GM03348 (cell line): ENCODE data around the gene CHMP2B.
"Not testable (repeated sequence)": the region's sequence is repeated elsewhere in the genome, so short reads cannot be mapped to it uniquely, and the experiment has no call there.

Experiments
- DNase-seq: peaks from one replicate; pipeline ENCODE4 v3.0.0; 2012; ENCODE audit warnings: low spot score

Gene CHMP2B

GRCh38 chr3:87233805-87234204, 6.7 kb downstream of the CHMP2B start:
- no peak for DNase-seq

- DNase-seq, result no peak
Observed at GRCh38 chr3:87236093-87236492, 9.0 kb downstream of the CHMP2B start.

- no peak for DNase-seq
Observed at GRCh38 chr3:87246662-87247429, 19.7 kb downstream of the CHMP2B start.

- DNase-seq, result no peak
Observed at GRCh38 chr3:87247430-87247773, 20.3 kb downstream of the CHMP2B start.

- DNase-seq, result not testable (repeated sequence)
Observed at GRCh38 chr3:87248231-87248630, 21.1 kb downstream of the CHMP2B start.

GRCh38 chr3:87248831-87249230, 21.7 kb downstream of the CHMP2B start:
- DNase-seq, result no peak

- DNase-seq, result no peak
Observed at GRCh38 chr3:87250009-87250408, 22.9 kb downstream of the CHMP2B start.

- DNase-seq, result peak; percentile 45
Observed at GRCh38 chr3:87260270-87260669, 33.2 kb downstream of the CHMP2B start.

GRCh38 chr3:87261925-87262324, 34.8 kb downstream of the CHMP2B start:
- no peak for DNase-seq

- no peak for DNase-seq
Observed at GRCh38 chr3:87267953-87268645, 41.0 kb downstream of the CHMP2B start.

- DNase-seq, result no peak
Observed at GRCh38 chr3:87268646-87269211, 41.6 kb downstream of the CHMP2B start.

GRCh38 chr3:87269723-87270122, 42.6 kb downstream of the CHMP2B start:
- DNase-seq, result no peak

- no peak for DNase-seq
Observed at GRCh38 chr3:87270908-87271700, 44.0 kb downstream of the CHMP2B start.

- no peak for DNase-seq
Observed at GRCh38 chr3:87272718-87273341, 45.7 kb downstream of the CHMP2B start.

GRCh38 chr3:87276484-87276883, 49.4 kb downstream of the CHMP2B start, which contains the start of gene POU1F1:
Gene POU1F1, minus strand, starts transcription at chr3:87276584. Its CDS starts 122 bp downstream, at chr3:87276462.
- no peak for DNase-seq

- peak; percentile 7 for DNase-seq
Observed at GRCh38 chr3:87287011-87287410, 59.9 kb downstream of the CHMP2B start.

GRCh38 chr3:87288446-87288845, 61.3 kb downstream of the CHMP2B start:
- DNase-seq, result no peak

- peak; percentile 55 for DNase-seq
Observed at GRCh38 chr3:87298111-87298718, 71.1 kb downstream of the CHMP2B start.

- DNase-seq, result not testable (repeated sequence)
Observed at GRCh38 chr3:87305031-87305430, 77.9 kb downstream of the CHMP2B start.
